ENCODE measurements around the gene SERPINA10. TPM values are rescaled to one million over a fixed set of nuclear protein-coding genes. Genes with fewer than 3 reads are reported as not detected.

The SERPINA10 gene
- total and polyA plus RNA-seq, 2 experiments from 2014 or later, result 0.13 TPM; not detected in 1

DNA sequence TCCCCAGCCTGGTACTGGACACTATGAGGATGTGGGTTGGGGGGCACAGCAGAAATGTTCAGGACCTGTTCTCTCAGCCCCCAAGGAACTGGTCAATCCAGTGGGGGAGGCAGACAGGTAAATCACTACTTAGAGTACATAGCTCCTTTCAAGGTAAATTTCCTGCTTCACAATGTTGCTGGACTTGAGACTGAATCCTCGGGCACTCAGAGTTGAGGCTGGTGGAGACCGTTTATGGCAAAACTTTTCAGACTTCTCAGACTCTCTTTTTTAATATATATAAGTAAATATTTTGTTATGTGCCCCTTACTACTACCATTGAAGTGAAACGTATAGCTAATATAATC, 483 bp upstream of the SERPINA10 start:
- Histone ChIP-seq H3K4me3 (no peak overlapping the region), H3K36me3 (no peaks in the 10 kb centered on the region), H3K27me3 (no peaks in the 10 kb centered on the region), H3K4me1 (ENCODE audit: low read depth) (no peaks in the 10 kb centered on the region), H3K9me3 (ENCODE audit: low read depth) (no peaks in the 10 kb centered on the region), H3K27ac (no peak overlapping the region)
- TF ChIP-seq, protein P1, sequence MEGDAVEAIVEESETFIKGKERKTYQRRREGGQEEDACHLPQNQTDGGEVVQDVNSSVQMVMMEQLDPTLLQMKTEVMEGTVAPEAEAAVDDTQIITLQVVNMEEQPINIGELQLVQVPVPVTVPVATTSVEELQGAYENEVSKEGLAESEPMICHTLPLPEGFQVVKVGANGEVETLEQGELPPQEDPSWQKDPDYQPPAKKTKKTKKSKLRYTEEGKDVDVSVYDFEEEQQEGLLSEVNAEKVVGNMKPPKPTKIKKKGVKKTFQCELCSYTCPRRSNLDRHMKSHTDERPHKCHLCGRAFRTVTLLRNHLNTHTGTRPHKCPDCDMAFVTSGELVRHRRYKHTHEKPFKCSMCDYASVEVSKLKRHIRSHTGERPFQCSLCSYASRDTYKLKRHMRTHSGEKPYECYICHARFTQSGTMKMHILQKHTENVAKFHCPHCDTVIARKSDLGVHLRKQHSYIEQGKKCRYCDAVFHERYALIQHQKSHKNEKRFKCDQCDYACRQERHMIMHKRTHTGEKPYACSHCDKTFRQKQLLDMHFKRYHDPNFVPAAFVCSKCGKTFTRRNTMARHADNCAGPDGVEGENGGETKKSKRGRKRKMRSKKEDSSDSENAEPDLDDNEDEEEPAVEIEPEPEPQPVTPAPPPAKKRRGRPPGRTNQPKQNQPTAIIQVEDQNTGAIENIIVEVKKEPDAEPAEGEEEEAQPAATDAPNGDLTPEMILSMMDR (IDR thresholded peaks at IDR 0.05; ENCODE audit: low read depth, low read length), result no peak
- no peak for DNase-seq (ENCODE audit: low read depth in 1 of 2, low spot score in 1 of 2)

DNA sequence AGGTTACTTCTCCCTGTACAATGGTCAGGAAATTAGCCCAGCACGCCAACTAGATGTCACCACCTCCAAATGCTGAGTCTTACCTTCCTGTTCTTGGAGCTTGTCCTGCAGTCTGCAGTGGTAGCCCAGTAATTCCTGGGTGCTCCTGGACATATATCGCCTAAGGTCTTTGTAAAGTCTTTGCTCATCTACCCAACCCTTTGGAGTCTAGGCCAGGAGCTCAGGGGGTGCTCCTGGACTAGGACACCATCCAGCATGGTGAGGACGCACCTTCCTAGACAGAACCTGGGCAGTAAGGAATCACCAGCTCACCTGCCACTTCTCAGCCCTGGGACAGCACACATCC, 569 bp downstream of the SERPINA10 start:
- H3K4me3 ChIP-seq, result no peak overlapping the region
- H3K27me3 ChIP-seq, result no peaks in the 10 kb centered on the region
- no peak for DNase-seq (ENCODE audit: low read depth in 1 of 2, low spot score in 1 of 2)
- no peaks in the 10 kb centered on the region for H3K36me3 ChIP-seq
- no peaks in the 10 kb centered on the region for H3K9me3 ChIP-seq (ENCODE audit: low read depth)
- TF ChIP-seq, protein P1 (IDR thresholded peaks at IDR 0.05; ENCODE audit: low read depth, low read length), result no peak
- H3K27ac ChIP-seq, result no peak overlapping the region
- H3K4me1 ChIP-seq (ENCODE audit: low read depth), result no peaks in the 10 kb centered on the region

DNA sequence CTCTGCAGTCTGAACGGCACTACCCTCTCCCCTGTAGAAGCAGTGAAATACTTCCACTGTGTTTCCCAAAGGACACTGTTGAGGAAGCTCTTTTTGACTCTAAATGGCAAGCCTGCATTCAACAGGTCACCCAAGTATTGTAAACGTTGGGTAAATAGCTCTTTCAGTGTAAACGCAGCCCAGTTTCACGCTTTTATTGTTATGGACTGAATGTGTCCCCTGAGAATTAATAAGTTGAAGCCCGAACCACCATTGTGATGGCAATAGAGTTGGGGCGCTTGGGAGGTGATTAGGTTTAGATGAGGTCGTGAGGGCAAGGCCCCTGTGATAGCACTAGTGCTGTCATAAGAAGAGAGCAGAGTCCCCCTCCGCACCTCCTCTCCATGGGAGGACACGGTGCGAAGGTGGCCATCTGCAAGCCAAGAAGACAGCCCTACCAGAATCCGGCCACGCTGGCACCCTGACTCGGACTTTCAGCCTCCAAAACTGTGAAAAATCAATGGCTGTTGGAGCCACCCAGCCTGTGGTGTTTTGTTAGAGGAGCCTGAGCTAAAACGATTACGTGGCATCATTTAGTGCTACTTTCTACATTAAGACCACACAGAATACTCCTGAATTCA, 1.1 kb downstream of the SERPINA10 start:
- no peaks in the 10 kb centered on the region for H3K4me1 ChIP-seq (ENCODE audit: low read depth)
- H3K27ac ChIP-seq, result no peak overlapping the region
- H3K4me3 ChIP-seq, result no peak overlapping the region
- H3K9me3 ChIP-seq (ENCODE audit: low read depth), result no peaks in the 10 kb centered on the region
- TF ChIP-seq, protein P1 (IDR thresholded peaks at IDR 0.05; ENCODE audit: low read depth, low read length), result no peak
- no peaks in the 10 kb centered on the region for H3K36me3 ChIP-seq
- no peak for DNase-seq (ENCODE audit: low read depth in 1 of 2, low spot score in 1 of 2)
- no peaks in the 10 kb centered on the region for H3K27me3 ChIP-seq

DNA sequence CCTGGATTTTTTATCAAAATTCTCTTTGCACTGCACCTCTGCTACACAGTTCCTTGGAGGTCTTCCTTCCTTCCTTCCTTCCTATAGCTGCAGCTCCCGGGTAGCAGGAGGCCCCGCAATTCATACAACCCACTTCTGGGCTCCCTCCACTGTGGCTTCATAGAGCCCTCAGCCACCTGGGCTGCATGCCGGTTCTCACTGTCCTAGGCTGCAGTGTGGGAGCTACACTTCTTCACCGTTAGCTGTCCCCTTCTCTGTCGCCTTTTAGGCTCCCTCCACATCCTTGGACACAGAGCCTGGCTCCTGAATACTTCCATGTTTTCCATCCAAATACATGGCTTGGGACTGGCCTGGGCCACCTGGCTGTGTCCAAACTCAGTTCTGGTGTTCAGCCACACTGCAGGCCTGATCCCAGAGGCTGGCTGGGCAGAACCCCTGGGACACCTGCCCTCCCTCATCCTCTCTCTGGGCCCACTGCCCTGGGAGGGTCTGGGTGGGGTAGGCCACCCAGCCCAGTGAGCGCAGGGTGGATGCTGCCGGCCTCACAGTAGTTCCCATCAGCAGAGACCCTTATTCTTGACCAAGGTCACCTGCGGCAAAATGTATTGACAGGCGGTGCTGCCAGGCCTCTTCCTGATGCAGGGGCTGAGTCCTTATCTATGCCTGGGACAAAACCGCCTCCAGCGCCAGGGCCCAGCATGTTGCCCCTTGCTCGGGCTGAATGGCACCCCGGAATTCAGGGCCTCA, 1.7 kb downstream of the SERPINA10 start:
- TF ChIP-seq, protein P1 (IDR thresholded peaks at IDR 0.05; ENCODE audit: low read depth, low read length), result no peak
- no peak for DNase-seq (ENCODE audit: low read depth in 1 of 2, low spot score in 1 of 2)
- Histone ChIP-seq H3K27ac (no peak overlapping the region), H3K27me3 (no peaks in the 10 kb centered on the region), H3K4me1 (ENCODE audit: low read depth) (no peaks in the 10 kb centered on the region), H3K4me3 (no peak overlapping the region), H3K9me3 (ENCODE audit: low read depth) (no peaks in the 10 kb centered on the region), H3K36me3 (no peaks in the 10 kb centered on the region)

DNA sequence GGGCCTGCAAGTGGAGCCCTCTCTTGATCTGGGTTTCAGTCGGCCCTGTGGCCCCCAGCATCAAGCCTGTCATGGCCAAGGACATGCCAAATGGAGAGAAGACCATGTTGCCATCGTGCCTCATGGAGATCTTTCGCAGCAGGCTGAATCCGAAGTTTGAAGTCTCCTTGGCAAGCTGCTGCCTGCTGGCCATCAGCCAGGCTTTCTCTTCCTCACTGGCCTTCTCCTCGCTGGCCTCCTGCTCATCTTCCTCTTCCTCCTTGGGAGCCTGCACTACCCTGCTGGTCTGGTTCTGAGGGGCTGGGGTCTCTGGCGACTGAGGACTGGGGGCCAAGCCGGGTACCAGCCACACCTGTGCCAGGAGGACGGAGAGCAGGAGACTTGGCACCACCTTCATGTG, 2.9 kb downstream of the SERPINA10 start:
- H3K36me3 ChIP-seq, result no peaks in the 10 kb centered on the region

More for the DNA sequence above, 2.9 kb downstream of the SERPINA10 start:
- DNase-seq (ENCODE audit: low read depth in 1 of 2, low spot score in 1 of 2), result no peak
- Histone ChIP-seq H3K27ac (no peak overlapping the region), H3K27me3 (no peaks in the 10 kb centered on the region), H3K4me3 (no peak overlapping the region), H3K4me1 (ENCODE audit: low read depth) (no peaks in the 10 kb centered on the region), H3K9me3 (ENCODE audit: low read depth) (no peaks in the 10 kb centered on the region)
- TF ChIP-seq, protein P1 (IDR thresholded peaks at IDR 0.05; ENCODE audit: low read depth, low read length), result no peak

All from cardiac muscle cell (in vitro differentiated cells and primary cell).